ENCODE measurements around the gene PBX1. TPM values are rescaled to one million over a fixed set of nuclear protein-coding genes. Genes with fewer than 3 reads are reported as not detected.

The PBX1 gene
- total and polyA plus RNA-seq, 2 of the 4 experiments (the other 2 are of a cell fraction) = 13.9 to 17.9 TPM

DNA sequence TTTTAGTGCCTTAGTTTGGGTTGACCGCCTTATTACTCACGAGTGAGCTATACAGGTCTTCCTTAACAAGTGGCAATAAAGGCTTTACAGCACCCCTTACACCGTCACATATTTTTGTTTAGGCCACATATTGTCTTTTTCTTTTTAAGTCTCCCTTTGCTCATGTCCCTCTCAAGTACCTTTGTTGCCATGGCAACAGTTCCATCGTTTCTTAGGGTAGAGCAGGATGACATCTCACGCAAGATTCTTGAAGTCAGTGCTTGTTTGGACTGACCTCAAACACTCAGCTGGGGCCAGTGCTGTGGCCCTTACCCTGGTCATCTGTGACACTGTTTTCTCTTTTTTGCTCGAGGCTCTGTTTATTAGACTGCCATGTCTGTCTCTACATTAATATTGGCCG is 69.8 kb downstream of the PBX1 start:
- Histone ChIP-seq H2AK9ac (replicated peaks; ENCODE audit: low read depth, low read length, poor library complexity) (no peak overlapping the region), H2BK5ac (ENCODE audit: low read depth, low read length, poor library complexity, severe bottlenecking) (no peak overlapping the region), H4K91ac (ENCODE audit: insufficient read depth, low read depth, low read length) (no peak overlapping the region), H3K14ac (replicated peaks; ENCODE audit: low read depth, low read length) (no peak overlapping the region), H3K4ac (ENCODE audit: low read depth, low read length) (no peak overlapping the region), H3K9ac (ENCODE audit: low read depth, low read length) (no peak overlapping the region), H3K27ac (ENCODE audit: insufficient read depth, low read length) (no peak overlapping the region), H3K9me3 (ENCODE audit: control insufficient read depth, insufficient read depth, low read length) (no peaks in the 10 kb centered on the region), H3K23ac (ENCODE audit: low read depth, low read length) (no peak overlapping the region), H4K20me1 (ENCODE audit: insufficient read depth, low read length) (no peaks in the 10 kb centered on the region), H4K8ac (ENCODE audit: low read depth in 2 of 2, low read length in 2 of 2) (no peak overlapping the region), H3K18ac (ENCODE audit: low read depth, low read length) (no peak overlapping the region), H2AK5ac (ENCODE audit: low read depth, low read length) (no peak overlapping the region), H3K4me2 (ENCODE audit: low read depth, low read length) (no peak overlapping the region), H3K36me3 (ENCODE audit: control insufficient read depth, insufficient read depth, low read length) (peaks cover 14% of the 10 kb centered on the region), H3K9me1 (ENCODE audit: insufficient read depth, low read length) (no peaks in the 10 kb centered on the region), H3K4me3 (ENCODE audit: insufficient read depth, low read depth, low read length) (no peak overlapping the region), H2BK15ac (ENCODE audit: low read depth, low read length) (no peak overlapping the region), H3K56ac (ENCODE audit: extremely low read depth, insufficient read depth, low read length) (no peak overlapping the region), H2BK20ac (ENCODE audit: low read depth, low read length) (no peak overlapping the region), H2AFZ (replicated peaks; ENCODE audit: low read length, poor library complexity) (no peak overlapping the region), H3K79me1 (ENCODE audit: low read depth in 1 of 2, low read length in 2 of 2) (peaks cover 0 to 7% of the 10 kb centered on the region in 2 experiments; a peak in 1 of 4 replicates), H3K27me3 (ENCODE audit: control insufficient read depth, insufficient read depth, low read length) (no peaks in the 10 kb centered on the region), H2BK120ac (ENCODE audit: low read depth, low read length) (no peak overlapping the region), H3K4me1 (ENCODE audit: control insufficient read depth, insufficient read depth, low read length) (peaks cover 2% of the 10 kb centered on the region; the same call in 1 of the 2 replicates), H4K5ac (ENCODE audit: low read depth, low read length) (no peak overlapping the region)
- no TSS peak for BruUV-seq (replicated peaks)
- intact Hi-C loops (cut with micrococcal nuclease) = loop anchor here (5.0 kb wide), 1 partner anchor 806 kb away; no protein-coding TSS in a partner anchor
- dilution Hi-C loops (cut with HindIII; ENCODE audit: low sequenced_read_pairs, unreplicated experiment) = no loop called here
- POLR2A ChIA-PET (ENCODE audit: unreplicated experiment) = no interaction called here
- ATAC-seq (ENCODE audit: low read depth) = no peak
- CTCF ChIA-PET = no interaction called here
- TF ChIP-seq, protein P1, sequence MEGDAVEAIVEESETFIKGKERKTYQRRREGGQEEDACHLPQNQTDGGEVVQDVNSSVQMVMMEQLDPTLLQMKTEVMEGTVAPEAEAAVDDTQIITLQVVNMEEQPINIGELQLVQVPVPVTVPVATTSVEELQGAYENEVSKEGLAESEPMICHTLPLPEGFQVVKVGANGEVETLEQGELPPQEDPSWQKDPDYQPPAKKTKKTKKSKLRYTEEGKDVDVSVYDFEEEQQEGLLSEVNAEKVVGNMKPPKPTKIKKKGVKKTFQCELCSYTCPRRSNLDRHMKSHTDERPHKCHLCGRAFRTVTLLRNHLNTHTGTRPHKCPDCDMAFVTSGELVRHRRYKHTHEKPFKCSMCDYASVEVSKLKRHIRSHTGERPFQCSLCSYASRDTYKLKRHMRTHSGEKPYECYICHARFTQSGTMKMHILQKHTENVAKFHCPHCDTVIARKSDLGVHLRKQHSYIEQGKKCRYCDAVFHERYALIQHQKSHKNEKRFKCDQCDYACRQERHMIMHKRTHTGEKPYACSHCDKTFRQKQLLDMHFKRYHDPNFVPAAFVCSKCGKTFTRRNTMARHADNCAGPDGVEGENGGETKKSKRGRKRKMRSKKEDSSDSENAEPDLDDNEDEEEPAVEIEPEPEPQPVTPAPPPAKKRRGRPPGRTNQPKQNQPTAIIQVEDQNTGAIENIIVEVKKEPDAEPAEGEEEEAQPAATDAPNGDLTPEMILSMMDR (conservative IDR thresholded peaks at IDR 0.05; ENCODE audit: low read depth, low read length) = no peak
- TF ChIP-seq SMC3 (IDR thresholded peaks at IDR 0.05; ENCODE audit: low read depth, low read length) = no peak
- DNase-seq = no peak
- 54% methylated on average over 2 of the region's 7 CpGs; no CpG with 5 or more reads in 1 of the 2 experiments for WGBS, 2 experiments (ENCODE audit: extremely low coverage in 2 of 2, insufficient read length in 1 of 2)
- in situ Hi-C loops (cut with MboI; ENCODE audit: low sequenced_read_pairs) = no loop called here
